ENCODE data around the gene SOCS4. TPM values are rescaled to one million over a fixed set of nuclear protein-coding genes. Genes with fewer than 3 reads are reported as not detected.

Gene SOCS4
- total RNA-seq, 1 experiment from 2014 or later: 19.9 TPM

DNA sequence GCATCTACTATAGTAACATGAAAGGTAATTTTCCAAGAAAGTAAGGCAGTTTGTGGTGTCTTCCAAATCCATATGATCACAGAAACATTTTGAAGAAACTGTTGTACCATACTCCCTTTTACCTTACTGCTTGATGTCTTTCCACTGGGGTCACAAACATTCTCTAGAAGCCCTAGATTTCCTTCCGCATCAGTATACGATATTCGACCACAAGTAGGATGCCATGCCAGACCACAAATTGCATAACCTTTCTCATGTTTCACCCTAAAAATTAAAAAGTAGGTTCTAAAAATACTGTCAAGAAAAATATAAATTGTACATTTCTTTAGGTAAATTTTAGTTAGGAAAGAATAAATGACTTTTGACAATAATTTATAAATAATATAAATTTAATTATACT is 26.7 kb upstream of the SOCS4 start:
- no peak for TF ChIP-seq SIN3A (IDR thresholded peaks at IDR 0.05; ENCODE audit: borderline replicate concordance, insufficient read depth, low read depth, low read length)
- TF ChIP-seq, protein P1, sequence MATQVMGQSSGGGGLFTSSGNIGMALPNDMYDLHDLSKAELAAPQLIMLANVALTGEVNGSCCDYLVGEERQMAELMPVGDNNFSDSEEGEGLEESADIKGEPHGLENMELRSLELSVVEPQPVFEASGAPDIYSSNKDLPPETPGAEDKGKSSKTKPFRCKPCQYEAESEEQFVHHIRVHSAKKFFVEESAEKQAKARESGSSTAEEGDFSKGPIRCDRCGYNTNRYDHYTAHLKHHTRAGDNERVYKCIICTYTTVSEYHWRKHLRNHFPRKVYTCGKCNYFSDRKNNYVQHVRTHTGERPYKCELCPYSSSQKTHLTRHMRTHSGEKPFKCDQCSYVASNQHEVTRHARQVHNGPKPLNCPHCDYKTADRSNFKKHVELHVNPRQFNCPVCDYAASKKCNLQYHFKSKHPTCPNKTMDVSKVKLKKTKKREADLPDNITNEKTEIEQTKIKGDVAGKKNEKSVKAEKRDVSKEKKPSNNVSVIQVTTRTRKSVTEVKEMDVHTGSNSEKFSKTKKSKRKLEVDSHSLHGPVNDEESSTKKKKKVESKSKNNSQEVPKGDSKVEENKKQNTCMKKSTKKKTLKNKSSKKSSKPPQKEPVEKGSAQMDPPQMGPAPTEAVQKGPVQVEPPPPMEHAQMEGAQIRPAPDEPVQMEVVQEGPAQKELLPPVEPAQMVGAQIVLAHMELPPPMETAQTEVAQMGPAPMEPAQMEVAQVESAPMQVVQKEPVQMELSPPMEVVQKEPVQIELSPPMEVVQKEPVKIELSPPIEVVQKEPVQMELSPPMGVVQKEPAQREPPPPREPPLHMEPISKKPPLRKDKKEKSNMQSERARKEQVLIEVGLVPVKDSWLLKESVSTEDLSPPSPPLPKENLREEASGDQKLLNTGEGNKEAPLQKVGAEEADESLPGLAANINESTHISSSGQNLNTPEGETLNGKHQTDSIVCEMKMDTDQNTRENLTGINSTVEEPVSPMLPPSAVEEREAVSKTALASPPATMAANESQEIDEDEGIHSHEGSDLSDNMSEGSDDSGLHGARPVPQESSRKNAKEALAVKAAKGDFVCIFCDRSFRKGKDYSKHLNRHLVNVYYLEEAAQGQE (IDR thresholded peaks at IDR 0.05; ENCODE audit: insufficient read depth in 1 of 2, low read depth in 2 of 2, low read length in 1 of 2): no peak
- peaks cover 2% of the 10 kb centered on the region; the same call in 1 of the 2 replicates for H3K36me3 ChIP-seq (ENCODE audit: control insufficient read depth, insufficient read depth, low read length)
- ATAC-seq (no peak), DNase-seq (ENCODE audit: low read depth, low spot score) (no peak)
- CTCF ChIA-PET: no interaction called here
- in situ Hi-C loops (cut with HindIII; ENCODE audit: low pct_unique_long_range_greater_than_20kb, low sequenced_read_pairs): no loop called here
- H3K9me3 ChIP-seq (ENCODE audit: control insufficient read depth, insufficient read depth, low read depth, low read length): no peaks in the 10 kb centered on the region
- POLR2A ChIA-PET: no interaction called here
- H3K27me3 ChIP-seq (ENCODE audit: control insufficient read depth, insufficient read depth, low read length): no peaks in the 10 kb centered on the region
- no peak overlapping the region for H3K27ac ChIP-seq (ENCODE audit: low read length)
- intact Hi-C loops (cut with micrococcal nuclease; ENCODE audit: unreplicated experiment): no loop called here
- BruUV-seq (replicated peaks): TSS peak; percentile 36
- no peak overlapping the region for H3K4me3 ChIP-seq (ENCODE audit: low read depth in 2 of 2, low read length in 2 of 2)
- H3K4me1 ChIP-seq (ENCODE audit: control insufficient read depth, insufficient read depth, low read length): no peaks in the 10 kb centered on the region

DNA sequence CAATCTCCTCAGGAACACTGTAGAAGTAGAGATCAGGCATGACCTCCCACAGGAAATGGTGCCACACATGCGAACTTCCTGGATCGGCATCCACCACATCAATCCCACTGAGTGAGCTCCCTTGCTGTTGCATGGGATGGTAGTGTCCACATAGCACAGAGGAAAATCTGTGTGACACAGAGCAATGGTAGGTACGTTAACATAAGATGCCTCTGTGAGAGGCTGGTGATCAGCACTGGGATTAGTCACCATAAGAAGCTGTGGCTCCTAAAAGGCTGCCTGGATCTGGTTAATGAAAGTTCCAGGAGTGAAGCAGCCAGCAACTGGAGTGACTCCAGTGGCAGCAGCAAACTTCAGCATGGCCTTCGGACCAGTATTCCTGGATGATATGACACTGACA is 22.0 kb upstream of the SOCS4 start:
- TF ChIP-seq POLR2AphosphoS5 (IDR thresholded peaks at IDR 0.05; ENCODE audit: low read depth, low read length): no peak
- TF ChIP-seq SIN3A (IDR thresholded peaks at IDR 0.05; ENCODE audit: borderline replicate concordance, insufficient read depth, low read depth, low read length): no peak
- TF ChIP-seq TCF7L2 (IDR thresholded peaks at IDR 0.05; ENCODE audit: low read depth, low read length): no peak
- TF ChIP-seq, protein P1 (IDR thresholded peaks at IDR 0.05; ENCODE audit: insufficient read depth in 1 of 2, low read depth in 2 of 2, low read length in 1 of 2): no peak
- TF ChIP-seq, protein P2, sequence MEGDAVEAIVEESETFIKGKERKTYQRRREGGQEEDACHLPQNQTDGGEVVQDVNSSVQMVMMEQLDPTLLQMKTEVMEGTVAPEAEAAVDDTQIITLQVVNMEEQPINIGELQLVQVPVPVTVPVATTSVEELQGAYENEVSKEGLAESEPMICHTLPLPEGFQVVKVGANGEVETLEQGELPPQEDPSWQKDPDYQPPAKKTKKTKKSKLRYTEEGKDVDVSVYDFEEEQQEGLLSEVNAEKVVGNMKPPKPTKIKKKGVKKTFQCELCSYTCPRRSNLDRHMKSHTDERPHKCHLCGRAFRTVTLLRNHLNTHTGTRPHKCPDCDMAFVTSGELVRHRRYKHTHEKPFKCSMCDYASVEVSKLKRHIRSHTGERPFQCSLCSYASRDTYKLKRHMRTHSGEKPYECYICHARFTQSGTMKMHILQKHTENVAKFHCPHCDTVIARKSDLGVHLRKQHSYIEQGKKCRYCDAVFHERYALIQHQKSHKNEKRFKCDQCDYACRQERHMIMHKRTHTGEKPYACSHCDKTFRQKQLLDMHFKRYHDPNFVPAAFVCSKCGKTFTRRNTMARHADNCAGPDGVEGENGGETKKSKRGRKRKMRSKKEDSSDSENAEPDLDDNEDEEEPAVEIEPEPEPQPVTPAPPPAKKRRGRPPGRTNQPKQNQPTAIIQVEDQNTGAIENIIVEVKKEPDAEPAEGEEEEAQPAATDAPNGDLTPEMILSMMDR (IDR thresholded peaks at IDR 0.05): no peak
- POLR2A ChIA-PET: no interaction called here
- Histone ChIP-seq H3K27ac (ENCODE audit: low read length) (no peak overlapping the region), H3K27me3 (ENCODE audit: control insufficient read depth, insufficient read depth, low read length) (no peaks in the 10 kb centered on the region), H3K9me3 (ENCODE audit: control insufficient read depth, insufficient read depth, low read depth, low read length) (no peaks in the 10 kb centered on the region), H3K36me3 (ENCODE audit: control insufficient read depth, insufficient read depth, low read length) (peaks cover 5% of the 10 kb centered on the region; the same call in 1 of the 2 replicates), H3K4me3 (ENCODE audit: low read depth in 2 of 2, low read length in 2 of 2) (no peak overlapping the region), H3K4me1 (ENCODE audit: control insufficient read depth, insufficient read depth, low read length) (no peaks in the 10 kb centered on the region)
- CTCF ChIA-PET: no interaction called here
- ATAC-seq (no peak), DNase-seq (ENCODE audit: low read depth, low spot score) (no peak)
- no TSS peak for BruUV-seq (replicated peaks)
- intact Hi-C loops (cut with micrococcal nuclease; ENCODE audit: unreplicated experiment): no loop called here
- in situ Hi-C loops (cut with HindIII; ENCODE audit: low pct_unique_long_range_greater_than_20kb, low sequenced_read_pairs): no loop called here

Measured in Panc1 (cell line).